Fibroblast of lung (primary cell): ENCODE measurements around the gene CHST15. TPM values are rescaled to one million over a fixed set of nuclear protein-coding genes. Genes with fewer than 3 reads are reported as not detected.

Experiments
- DNase-seq, 2 donors: peaks; one replicate each; pipeline versions ENCODE4 v3.0.0 to v3.0.0-alpha.2; 2010; ENCODE audit warnings: low read depth in 2 of 2
- H2AFZ ChIP-seq: 2 replicates; pipeline ENCODE4 v1.5.1; 2012; ENCODE audit warnings: low read length, control low read depth, inconsistent platforms
- H3K27ac ChIP-seq: 2 replicates; pipeline ENCODE4 v1.5.1; 2011; ENCODE audit warnings: low read length, control low read depth; ENCODE audit not compliant: insufficient read depth
- H3K27me3 ChIP-seq: 2 replicates; pipeline ENCODE4 v1.5.1; 2011; ENCODE audit warnings: mild to moderate bottlenecking, low read length; ENCODE audit not compliant: control insufficient read depth, insufficient read depth
- H3K36me3 ChIP-seq: 2 replicates; pipeline ENCODE4 v1.5.1; 2011; ENCODE audit warnings: low read length; ENCODE audit not compliant: control insufficient read depth, insufficient read depth
- H3K4me1 ChIP-seq: 2 replicates; pipeline ENCODE4 v1.5.1; 2011; ENCODE audit warnings: low read length; ENCODE audit not compliant: control insufficient read depth, insufficient read depth; ENCODE audit errors: extremely low read depth
- H3K4me2 ChIP-seq: 2 replicates; pipeline ENCODE4 v1.5.1; 2011; ENCODE audit warnings: low read length, control low read depth; ENCODE audit not compliant: insufficient read depth; ENCODE audit errors: extremely low read depth
- H3K4me3 ChIP-seq, 4 experiments: fragments of 200-600 bp in 1 of 4; sonication (generic) in 1 of 4; replicated peaks in 1 of 4; 2 replicates each; pipeline ENCODE4 v1.5.1; 2011 to 2016; ENCODE audit warnings: low read length in 4 of 4, low read depth in 3 of 4, mild to moderate bottlenecking in 3 of 4, control low read depth in 2 of 4, inconsistent platforms in 1 of 4, mixed read lengths in 1 of 4; ENCODE audit not compliant: insufficient read depth in 1 of 4; ENCODE audit errors: control extremely low read depth in 1 of 4
- H3K79me2 ChIP-seq: 2 replicates; pipeline ENCODE4 v1.5.1; 2012; ENCODE audit warnings: mild to moderate bottlenecking, low read length, inconsistent platforms; ENCODE audit not compliant: control insufficient read depth, insufficient read depth
- H3K9ac ChIP-seq: 2 replicates; pipeline ENCODE4 v1.5.1; 2011; ENCODE audit warnings: mild to moderate bottlenecking, low read length, control low read depth; ENCODE audit not compliant: insufficient read depth
- H3K9me3 ChIP-seq: 2 replicates; pipeline ENCODE4 v1.5.1; 2012; ENCODE audit warnings: low read depth, low read length; ENCODE audit not compliant: control insufficient read depth, insufficient read depth
- H4K20me1 ChIP-seq: 2 replicates; pipeline ENCODE4 v1.5.1; 2011; ENCODE audit warnings: low read length; ENCODE audit not compliant: control insufficient read depth, insufficient read depth; ENCODE audit errors: extremely low read depth
- EZH2 ChIP-seq: IDR thresholded peaks from 2 replicates; pipeline ENCODE4 v1.5.1; 2012; ENCODE audit warnings: low read length, control low read depth, mild to moderate bottlenecking; ENCODE audit errors: missing control alignments
- polyA plus RNA-seq, 2 donors: library from polyadenylated mRNA; depleted of rRNA in 1 of 2; stranded (reverse) in 1 of 2; unstranded in 1 of 2; fragments of >200 nt; gene quantifications; 2 replicates each; pipeline ENCODE4 v1.2.1, GENCODE V29; 2011 to 2012; ENCODE audit warnings: missing spikeins in 1 of 2
- total RNA-seq: library from RNA; depleted of rRNA; stranded (reverse); fragments of >200 nt; gene quantifications from 2 replicates; pipeline ENCODE4 v1.2.1, GENCODE V29; 2014
- TF ChIP-seq, protein P1 (sequence below), 2 donors: IDR thresholded peaks in 1 of 2; conservative IDR thresholded peaks in 1 of 2; 1 replicate in 1 of 2; 2 replicates in 1 of 2; pipeline ENCODE4 v1.5.1; 2011 to 2012; ENCODE audit warnings: low read length in 2 of 2, control low read depth in 1 of 2, inconsistent platforms in 1 of 2, low read depth in 1 of 2, mild to moderate bottlenecking in 1 of 2

CHST15 gene
- total and polyA plus RNA-seq, 2 donors (not counting 1 experiment from before 2014, with no cell fraction given) = 5.0 to 7.9 TPM

DNA sequence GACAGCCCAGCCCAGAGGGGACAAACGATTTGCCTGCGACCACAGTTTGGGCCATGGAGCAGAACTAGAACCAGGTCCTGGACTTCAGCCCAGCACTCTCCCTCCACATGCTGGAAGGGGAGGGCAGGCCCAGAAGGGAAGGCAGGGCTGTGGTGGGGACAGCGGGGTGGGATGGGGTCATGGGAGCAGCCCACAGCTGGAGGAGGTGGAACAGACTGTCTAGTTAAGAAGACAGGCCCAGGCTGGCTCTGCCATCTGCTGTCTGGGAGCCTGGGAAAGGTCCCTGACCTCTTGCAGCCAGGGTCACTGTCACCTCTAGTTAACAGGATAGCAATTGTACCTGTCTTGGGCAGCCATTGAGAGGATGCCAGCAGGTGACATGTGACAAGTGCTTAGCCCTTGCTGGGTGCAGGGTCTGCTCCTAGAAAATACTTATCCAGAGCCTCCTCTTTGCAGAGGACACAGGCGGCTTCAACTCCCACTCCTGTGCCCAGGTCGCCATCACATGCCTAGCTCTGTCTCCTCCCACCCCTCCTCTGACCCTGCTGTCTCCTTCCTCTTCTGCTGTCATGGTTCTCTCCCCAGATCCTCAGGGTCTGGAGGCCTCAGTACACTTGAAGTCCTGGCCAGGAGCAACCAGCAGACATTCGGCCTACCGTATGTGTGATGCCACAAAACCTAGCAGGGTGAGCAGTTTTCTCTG is 37.0 kb upstream of the CHST15 start:
- H3K9me3 ChIP-seq = no peaks in the 10 kb centered on the region
- TF ChIP-seq, protein P1, sequence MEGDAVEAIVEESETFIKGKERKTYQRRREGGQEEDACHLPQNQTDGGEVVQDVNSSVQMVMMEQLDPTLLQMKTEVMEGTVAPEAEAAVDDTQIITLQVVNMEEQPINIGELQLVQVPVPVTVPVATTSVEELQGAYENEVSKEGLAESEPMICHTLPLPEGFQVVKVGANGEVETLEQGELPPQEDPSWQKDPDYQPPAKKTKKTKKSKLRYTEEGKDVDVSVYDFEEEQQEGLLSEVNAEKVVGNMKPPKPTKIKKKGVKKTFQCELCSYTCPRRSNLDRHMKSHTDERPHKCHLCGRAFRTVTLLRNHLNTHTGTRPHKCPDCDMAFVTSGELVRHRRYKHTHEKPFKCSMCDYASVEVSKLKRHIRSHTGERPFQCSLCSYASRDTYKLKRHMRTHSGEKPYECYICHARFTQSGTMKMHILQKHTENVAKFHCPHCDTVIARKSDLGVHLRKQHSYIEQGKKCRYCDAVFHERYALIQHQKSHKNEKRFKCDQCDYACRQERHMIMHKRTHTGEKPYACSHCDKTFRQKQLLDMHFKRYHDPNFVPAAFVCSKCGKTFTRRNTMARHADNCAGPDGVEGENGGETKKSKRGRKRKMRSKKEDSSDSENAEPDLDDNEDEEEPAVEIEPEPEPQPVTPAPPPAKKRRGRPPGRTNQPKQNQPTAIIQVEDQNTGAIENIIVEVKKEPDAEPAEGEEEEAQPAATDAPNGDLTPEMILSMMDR (conservative IDR thresholded peaks at IDR 0.05 in 1 of 2, IDR thresholded peaks at IDR 0.05 in 1 of 2; ENCODE audit: low read depth in 1 of 2, low read length in 2 of 2) = no peak
- TF ChIP-seq EZH2 = no peak

DNA sequence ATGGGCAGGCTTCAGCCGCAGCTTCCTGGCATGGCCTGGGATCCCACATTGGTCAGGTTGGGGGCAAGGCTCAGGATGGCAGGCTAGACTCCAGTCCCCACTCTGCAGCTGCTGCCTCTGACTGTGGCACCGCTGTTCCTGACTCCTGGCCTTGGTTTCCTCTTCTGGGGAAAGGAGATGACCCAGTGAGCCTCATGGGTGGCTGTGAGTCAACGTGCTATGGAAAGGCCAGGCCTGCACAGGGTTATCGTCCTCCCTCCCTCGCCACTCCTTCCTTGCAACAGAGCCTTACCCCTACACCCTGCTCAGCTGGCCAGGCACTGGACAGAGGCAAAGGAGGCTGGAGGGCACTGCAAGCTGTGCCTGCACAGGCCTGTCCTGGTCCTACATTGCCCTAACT is 36.1 kb upstream of the CHST15 start:
- H4K20me1 ChIP-seq = no peaks in the 10 kb centered on the region
- H3K9me3 ChIP-seq = no peaks in the 10 kb centered on the region
- no peak overlapping the region for H3K27ac ChIP-seq
- TF ChIP-seq, protein P1 (conservative IDR thresholded peaks at IDR 0.05 in 1 of 2, IDR thresholded peaks at IDR 0.05 in 1 of 2; ENCODE audit: low read depth in 1 of 2, low read length in 2 of 2) = no peak
- no peak for TF ChIP-seq EZH2
- H3K9ac ChIP-seq = no peak overlapping the region
- no peaks in the 10 kb centered on the region for H3K27me3 ChIP-seq
- H3K79me2 ChIP-seq = no peaks in the 10 kb centered on the region
- no peaks in the 10 kb centered on the region for H3K4me1 ChIP-seq
- H3K4me2 ChIP-seq = no peak overlapping the region
- no peak overlapping the region for H2AFZ ChIP-seq
- H3K36me3 ChIP-seq = no peaks in the 10 kb centered on the region
- H3K4me3 ChIP-seq = no peak overlapping the region
- no peak for DNase-seq

More for the DNA sequence above, 37.0 kb upstream of the CHST15 start:
- Histone ChIP-seq H3K4me1 (no peaks in the 10 kb centered on the region), H3K79me2 (no peaks in the 10 kb centered on the region), H3K36me3 (no peaks in the 10 kb centered on the region), H3K4me3 (no peak overlapping the region), H3K27ac (no peak overlapping the region), H2AFZ (no peak overlapping the region), H3K4me2 (no peak overlapping the region), H3K27me3 (no peaks in the 10 kb centered on the region), H3K9ac (no peak overlapping the region), H4K20me1 (no peaks in the 10 kb centered on the region)
- no peak for DNase-seq

DNA sequence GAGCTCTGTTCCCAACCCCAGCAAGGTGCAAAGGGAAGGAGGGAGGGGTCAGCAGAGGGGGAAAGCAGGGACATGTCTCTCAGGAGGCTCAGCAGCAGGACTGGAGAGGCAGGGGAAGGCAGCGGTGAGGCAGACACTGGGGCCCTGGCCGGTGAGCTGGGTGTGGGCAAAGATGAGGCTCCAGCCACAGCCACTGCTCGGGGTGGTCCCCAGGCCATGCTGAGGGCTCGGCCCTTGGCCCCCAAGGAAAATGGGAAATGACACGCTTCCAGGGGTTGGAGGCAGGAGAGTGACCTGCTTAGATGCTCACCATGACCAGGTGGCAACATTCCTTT is 35.4 kb upstream of the CHST15 start:
- TF ChIP-seq, protein P1 (conservative IDR thresholded peaks at IDR 0.05 in 1 of 2, IDR thresholded peaks at IDR 0.05 in 1 of 2; ENCODE audit: low read depth in 1 of 2, low read length in 2 of 2) = no peak
- TF ChIP-seq EZH2 = no peak
- Histone ChIP-seq H3K27me3 (no peaks in the 10 kb centered on the region), H3K79me2 (no peaks in the 10 kb centered on the region), H4K20me1 (no peaks in the 10 kb centered on the region), H3K36me3 (no peaks in the 10 kb centered on the region), H3K4me3 (no peak overlapping the region), H3K9ac (no peak overlapping the region), H3K4me2 (no peak overlapping the region), H3K27ac (no peak overlapping the region), H3K9me3 (no peaks in the 10 kb centered on the region), H2AFZ (no peak overlapping the region), H3K4me1 (no peaks in the 10 kb centered on the region)
- DNase-seq = no peak
